HG02970 (cell line): ENCODE data around the gene IL17RE.

ENCODE experiments used
- ATAC-seq: cut with Tn5 transposase; IDR thresholded peaks from one replicate; pipeline ENCODE4 v1.9.1; 2021; ENCODE audit warnings: mild to moderate bottlenecking, moderate library complexity, moderate number of reproducible peaks; ENCODE audit not compliant: unreplicated experiment, low FRiP score

The IL17RE gene

GRCh38 chr3:9949115-9949514, 46.5 kb downstream of the IL17RE start:
- no peak for ATAC-seq

- ATAC-seq = no peak
Observed at GRCh38 chr3:9949626-9950025, 47.0 kb downstream of the IL17RE start.

GRCh38 chr3:9951126-9951525, 48.5 kb downstream of the IL17RE start:
- no peak for ATAC-seq

GRCh38 chr3:9951598-9951961, 48.9 kb downstream of the IL17RE start:
- ATAC-seq = no peak

GRCh38 chr3:9951962-9952805, 49.5 kb downstream of the IL17RE start, which contains the start of gene PRRT3:
Gene PRRT3 (minus strand): TSS chr3:9952408. CDS start chr3:9950115, 2,293 bp downstream.
- ATAC-seq = no peak

DNA sequence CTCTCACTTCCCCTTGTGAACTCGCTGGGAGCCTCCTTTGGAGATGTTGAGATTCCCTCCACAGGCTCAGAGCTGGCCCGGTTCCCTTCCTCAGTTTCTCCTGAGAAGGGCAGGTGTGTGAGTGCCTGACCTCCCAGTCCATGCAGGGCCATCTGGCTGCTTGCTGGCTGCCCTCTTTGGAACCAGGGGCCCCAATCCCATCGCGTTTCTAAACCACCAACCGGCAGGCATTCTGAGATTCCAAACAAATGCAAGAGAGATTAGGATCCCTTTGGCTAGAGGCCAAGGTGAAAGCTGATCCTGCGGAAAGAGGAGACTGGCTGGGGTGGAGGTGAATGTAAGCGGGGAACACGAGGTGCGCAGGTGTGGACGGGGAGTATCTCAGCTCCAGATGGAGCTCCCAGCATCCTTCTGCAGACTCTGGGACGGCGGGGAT, 52.4 kb downstream of the IL17RE start:
- no peak for ATAC-seq

GRCh38 chr3:9955611-9956352, 53.1 kb downstream of the IL17RE start:
- ATAC-seq = no peak

GRCh38 chr3:9957214-9957613, 54.6 kb downstream of the IL17RE start:
- no peak for ATAC-seq

DNA sequence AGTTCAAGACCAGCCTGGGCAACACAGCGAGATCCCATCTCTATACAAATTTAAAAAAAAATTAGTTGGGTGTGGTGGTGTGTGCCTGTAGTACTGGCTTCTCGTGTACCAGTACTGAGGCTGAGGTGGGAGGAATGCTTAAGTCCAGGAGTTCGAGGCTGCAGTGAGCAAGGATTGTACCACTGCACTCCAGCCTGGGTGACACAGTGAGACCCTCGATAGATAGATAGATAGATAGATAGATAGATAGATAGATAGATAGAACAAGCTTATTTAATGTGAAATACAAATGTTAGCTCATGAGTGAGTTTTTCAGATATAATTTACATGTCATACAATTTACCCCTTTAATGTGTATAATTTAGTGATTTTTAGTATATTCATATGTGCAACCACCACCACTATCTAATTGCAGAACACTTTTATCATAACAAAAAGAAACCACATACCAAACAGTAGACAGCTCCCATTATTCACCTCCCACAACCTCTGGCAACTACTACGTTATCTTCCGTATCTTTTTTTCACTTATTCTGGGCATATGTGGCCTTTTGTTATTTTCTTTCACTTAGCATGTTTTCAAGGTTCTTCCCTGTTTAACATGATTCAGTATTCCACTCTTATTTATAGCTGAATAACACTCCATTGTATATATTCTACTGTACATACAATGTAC, 62.7 kb downstream of the IL17RE start:
- no peak for ATAC-seq
